ENCODE data around the gene TMPRSS9. TPM values are rescaled to one million over a fixed set of nuclear protein-coding genes. Genes with fewer than 3 reads are reported as not detected.
A peak's percentile ranks its signal among the peaks of the same experiment; 100 is the strongest.

Gene TMPRSS9
- total and polyA plus RNA-seq, 2 of the 13 experiments (the other 11 are each of a cell fraction or from before 2014, with no cell fraction given) = 2.5 to 5.2 TPM

- Histone ChIP-seq H3K4me1 (ENCODE audit: insufficient read depth, low read length) (peaks cover 15% of the 10 kb centered on the region; the same call in 1 of the 2 replicates), H3K9ac (ENCODE audit: insufficient read depth, low read depth, low read length) (no peak overlapping the region), H3K4me3 (replicated peaks in 1 of 3; ENCODE audit: insufficient read depth in 1 of 3, low read depth in 2 of 3, low read length in 3 of 3) (no peak overlapping the region), H3K79me2 (ENCODE audit: insufficient read depth, low read length) (no peaks in the 10 kb centered on the region), H3K27me3 (ENCODE audit: control insufficient read depth in 1 of 2, insufficient read depth in 2 of 2, low read length in 2 of 2) (peaks cover 1 to 10% of the 10 kb centered on the region in 2 experiments; a peak in 3 of 5 replicates), H2AFZ (ENCODE audit: low read length) (no peak overlapping the region), H3K36me3 (replicated peaks in 1 of 2; ENCODE audit: control insufficient read depth in 1 of 2, insufficient read depth in 2 of 2, low read length in 2 of 2) (no peaks in the 10 kb centered on the region), H4K20me1 (ENCODE audit: insufficient read depth, low read length) (no peaks in the 10 kb centered on the region), H3K9me3 (ENCODE audit: low read length) (peaks cover 6% of the 10 kb centered on the region), H3K27ac (ENCODE audit: extremely low read length, insufficient read depth, low read length) (no peak overlapping the region), H3K4me2 (ENCODE audit: low read depth, low read length) (no peak overlapping the region)
- WGBS (ENCODE audit: low lambda C conversion rate) = 76% methylated on average over 13 of the region's 13 CpGs
- in situ Hi-C loops (cut with HindIII; ENCODE audit: extremely low pct_ligation_motif_present, low pct_unique_long_range_greater_than_20kb) (no loop called here), intact Hi-C loops (cut with micrococcal nuclease; ENCODE audit: unreplicated experiment) (no loop called here)
- TF ChIP-seq ZNF430 (CRISPR knock-in tag; IDR thresholded peaks at IDR 0.05) (no peak), MAFF (IDR thresholded peaks at IDR 0.05; ENCODE audit: low read depth, low read length) (no peak)
- FAIRE-seq (no peak), DNase-seq (ENCODE audit: low spot score) (no peak), ATAC-seq (no peak)
- ChIA-PET POLR2A (no interaction called here), CTCF (ENCODE audit: low intra/inter-chr PET ratio, low total read pairs) (no interaction called here)
- no TSS peak for BruUV-seq (replicated peaks)
Measured at GRCh38 chr19:2374808-2375207, 14.7 kb downstream of the TMPRSS9 start.

GRCh38 chr19:2375353-2376121 is 15.5 kb downstream of the TMPRSS9 start:
- H3K9ac ChIP-seq (ENCODE audit: insufficient read depth, low read depth, low read length) = no peak overlapping the region
- no peaks in the 10 kb centered on the region for H3K36me3 ChIP-seq (replicated peaks in 1 of 2; ENCODE audit: control insufficient read depth in 1 of 2, insufficient read depth in 2 of 2, low read length in 2 of 2)
- DNase-seq (ENCODE audit: low spot score) (no peak), FAIRE-seq (no peak), ATAC-seq (no peak; the same call in 1 of the 3 replicates)
- 15% methylated on average over 3 of the region's 7 CpGs for WGBS (ENCODE audit: low lambda C conversion rate)
- intact Hi-C loops (cut with micrococcal nuclease; ENCODE audit: unreplicated experiment) = no loop called here
- peaks cover 9% of the 10 kb centered on the region for H3K9me3 ChIP-seq (ENCODE audit: low read length)
- ChIA-PET CTCF (ENCODE audit: low intra/inter-chr PET ratio, low total read pairs) (no interaction called here), POLR2A (no interaction called here)
- no peaks in the 10 kb centered on the region for H4K20me1 ChIP-seq (ENCODE audit: insufficient read depth, low read length)
- H3K27me3 ChIP-seq (ENCODE audit: control insufficient read depth in 1 of 2, insufficient read depth in 2 of 2, low read length in 2 of 2) = peaks cover 1 to 10% of the 10 kb centered on the region in 2 experiments; a peak in 3 of 5 replicates
- no peak overlapping the region for H3K4me3 ChIP-seq (replicated peaks in 1 of 3; ENCODE audit: insufficient read depth in 1 of 3, low read depth in 2 of 3, low read length in 3 of 3)
- BruUV-seq (replicated peaks) = no TSS peak
- no peak overlapping the region for H3K27ac ChIP-seq (ENCODE audit: extremely low read length, insufficient read depth, low read length)
- no peaks in the 10 kb centered on the region for H3K79me2 ChIP-seq (ENCODE audit: insufficient read depth, low read length)
- TF ChIP-seq NFYC (CRISPR knock-in tag; IDR thresholded peaks at IDR 0.05) = peak; percentile 71
- TF ChIP-seq SRF (IDR thresholded peaks at IDR 0.05; ENCODE audit: low read depth, low read length) = no peak
- TF ChIP-seq, protein P1, sequence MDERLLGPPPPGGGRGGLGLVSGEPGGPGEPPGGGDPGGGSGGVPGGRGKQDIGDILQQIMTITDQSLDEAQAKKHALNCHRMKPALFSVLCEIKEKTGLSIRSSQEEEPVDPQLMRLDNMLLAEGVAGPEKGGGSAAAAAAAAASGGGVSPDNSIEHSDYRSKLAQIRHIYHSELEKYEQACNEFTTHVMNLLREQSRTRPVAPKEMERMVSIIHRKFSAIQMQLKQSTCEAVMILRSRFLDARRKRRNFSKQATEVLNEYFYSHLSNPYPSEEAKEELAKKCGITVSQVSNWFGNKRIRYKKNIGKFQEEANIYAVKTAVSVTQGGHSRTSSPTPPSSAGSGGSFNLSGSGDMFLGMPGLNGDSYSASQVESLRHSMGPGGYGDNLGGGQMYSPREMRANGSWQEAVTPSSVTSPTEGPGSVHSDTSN (CRISPR knock-in tag; IDR thresholded peaks at IDR 0.05) = peak; percentile 65
- TF ChIP-seq NFYB (CRISPR knock-in tag; IDR thresholded peaks at IDR 0.05) = peak; percentile 72
- TF ChIP-seq ZNF562 (CRISPR knock-in tag; IDR thresholded peaks at IDR 0.05; ENCODE audit: borderline replicate concordance) = no peak
- no peak for TF ChIP-seq ZNF17 (CRISPR knock-in tag; IDR thresholded peaks at IDR 0.05)
- H3K4me2 ChIP-seq (ENCODE audit: low read depth, low read length) = no peak overlapping the region
- H3K4me1 ChIP-seq (ENCODE audit: insufficient read depth, low read length) = peaks cover 15% of the 10 kb centered on the region; the same call in 1 of the 2 replicates
- H2AFZ ChIP-seq (ENCODE audit: low read length) = no peak overlapping the region
- in situ Hi-C loops (cut with HindIII; ENCODE audit: extremely low pct_ligation_motif_present, low pct_unique_long_range_greater_than_20kb) = no loop called here
